ENCODE results near the gene SLC39A12. TPM values are rescaled to one million over a fixed set of nuclear protein-coding genes. Genes with fewer than 3 reads are reported as not detected.

Gene SLC39A12
- total and polyA plus RNA-seq, 2 of the 4 experiments (the other 2 are of a cell fraction) = not detected

- no peaks in the 10 kb centered on the region for H3K9me1 ChIP-seq (ENCODE audit: insufficient read depth, low read length)
- H4K20me1 ChIP-seq (ENCODE audit: insufficient read depth, low read length) = no peaks in the 10 kb centered on the region
- no peak overlapping the region for H4K5ac ChIP-seq (ENCODE audit: low read depth, low read length)
- H2BK120ac ChIP-seq (ENCODE audit: low read depth, low read length) = no peak overlapping the region
- no peak overlapping the region for H3K4ac ChIP-seq (ENCODE audit: low read depth, low read length)
- no peaks in the 10 kb centered on the region for H3K79me1 ChIP-seq (ENCODE audit: low read depth in 1 of 2, low read length in 2 of 2)
- POLR2A ChIA-PET (ENCODE audit: unreplicated experiment) = no interaction called here
- in situ Hi-C loops (cut with MboI; ENCODE audit: low sequenced_read_pairs) (no loop called here), intact Hi-C loops (cut with micrococcal nuclease) (no loop called here), dilution Hi-C loops (cut with HindIII; ENCODE audit: low sequenced_read_pairs, unreplicated experiment) (no loop called here)
- no peak overlapping the region for H2BK15ac ChIP-seq (ENCODE audit: low read depth, low read length)
- no peak overlapping the region for H4K8ac ChIP-seq (ENCODE audit: low read depth in 2 of 2, low read length in 2 of 2)
- WGBS, 2 experiments (ENCODE audit: extremely low coverage in 2 of 2, insufficient read length in 1 of 2) = no CpG with 5 or more reads among the region's 5 CpGs
- no peak overlapping the region for H3K23ac ChIP-seq (ENCODE audit: low read depth, low read length)
- TF ChIP-seq FOS (IDR thresholded peaks at IDR 0.05; ENCODE audit: low read depth, low read length) (no peak), MAZ (IDR thresholded peaks at IDR 0.05; ENCODE audit: borderline replicate concordance, low read depth, low read length) (no peak), BHLHE40 (IDR thresholded peaks at IDR 0.05; ENCODE audit: low read depth, low read length) (no peak), SMC3 (IDR thresholded peaks at IDR 0.05; ENCODE audit: low read depth, low read length) (no peak), RCOR1 (IDR thresholded peaks at IDR 0.05; ENCODE audit: insufficient replicate concordance, low read length) (no peak), ELK1 (IDR thresholded peaks at IDR 0.05; ENCODE audit: borderline replicate concordance, low read depth, low read length) (no peak), USF2 (IDR thresholded peaks at IDR 0.05; ENCODE audit: low read depth, low read length) (no peak), NFE2L2 (IDR thresholded peaks at IDR 0.05; ENCODE audit: low read depth, low read length) (no peak), MXI1 (IDR thresholded peaks at IDR 0.05; ENCODE audit: borderline replicate concordance, low read depth, low read length) (no peak), CEBPB (IDR thresholded peaks at IDR 0.05; ENCODE audit: low read depth, low read length) (no peak)
- no peak overlapping the region for H4K91ac ChIP-seq (ENCODE audit: insufficient read depth, low read depth, low read length)
- no peak overlapping the region for H3K4me3 ChIP-seq (ENCODE audit: insufficient read depth, low read depth, low read length)
- H3K36me3 ChIP-seq (ENCODE audit: control insufficient read depth, insufficient read depth, low read length) = no peaks in the 10 kb centered on the region
- no peak overlapping the region for H3K27ac ChIP-seq (ENCODE audit: insufficient read depth, low read length)
- no TSS peak for BruUV-seq (replicated peaks)
- H2AK9ac ChIP-seq (replicated peaks; ENCODE audit: low read depth, low read length, poor library complexity) = no peak overlapping the region
- no peaks in the 10 kb centered on the region; the same call in 1 of the 2 replicates for H3K4me1 ChIP-seq (ENCODE audit: control insufficient read depth, insufficient read depth, low read length)
- no peak overlapping the region for H2AK5ac ChIP-seq (ENCODE audit: low read depth, low read length)
- H2AFZ ChIP-seq (replicated peaks; ENCODE audit: low read length, poor library complexity) = no peak overlapping the region
- H2BK20ac ChIP-seq (ENCODE audit: low read depth, low read length) = no peak overlapping the region
- no peak overlapping the region for H3K18ac ChIP-seq (ENCODE audit: low read depth, low read length)
- no peak overlapping the region for H3K9ac ChIP-seq (ENCODE audit: low read depth, low read length)
- H3K27me3 ChIP-seq (ENCODE audit: control insufficient read depth, insufficient read depth, low read length) = peaks cover 24% of the 10 kb centered on the region
- no peak overlapping the region for H2BK5ac ChIP-seq (ENCODE audit: low read depth, low read length, poor library complexity, severe bottlenecking)
- ATAC-seq (ENCODE audit: low read depth) (peak; percentile 49), DNase-seq (peak; percentile 27)
- no peak overlapping the region for H3K14ac ChIP-seq (replicated peaks; ENCODE audit: low read depth, low read length)
- H3K56ac ChIP-seq (ENCODE audit: extremely low read depth, insufficient read depth, low read length) = no peak overlapping the region
- H3K4me2 ChIP-seq (ENCODE audit: low read depth, low read length) = no peak overlapping the region
- CTCF ChIA-PET = interaction anchor here (1.0 kb wide), 1 partner anchor 15 kb away, joined by 3 read pairs; no protein-coding TSS in a partner anchor
- H3K9me3 ChIP-seq (ENCODE audit: control insufficient read depth, insufficient read depth, low read length) = no peaks in the 10 kb centered on the region
Measured at GRCh38 chr10:18087355-18087754, 135.6 kb downstream of the SLC39A12 start.
